K562 (cell line): Measurements from ENCODE around the gene LRMDA. TPM values are rescaled to one million over a fixed set of nuclear protein-coding genes. Genes with fewer than 3 reads are reported as not detected.

Experiments used
- ATAC-seq: fragments of 200-7000 bp; cut with Tn5 transposase; 3 replicates; pipeline ENCODE4 v1.9.1; 2020; ENCODE audit warnings: moderate library complexity
- BruUV-seq: library from RNA; stranded (reverse); fragments of 400-500 nt; replicated peaks from 2 replicates; lab custom pipeline; 2021; lab: Mats Ljungman, UMichigan
- CTCF ChIA-PET: fragments of 300-600 bp; formaldehyde crosslinking; extraction: SDS; loops from one replicate; lab custom pipeline; 2021; ENCODE audit warnings: low intra/inter-chr PET ratio; lab: Yijun Ruan, JAX
- POLR2A ChIA-PET: fragments of 300-600, 350-650 bp; sonication (Branson Sonifier 250); formaldehyde crosslinking; extraction: SDS; loops from one replicate; lab custom pipeline; 2021; ENCODE audit warnings: antibody characterized with exemption, inconsistent platforms; lab: Yijun Ruan, JAX
- DNase-seq, 4 experiments: peaks; one replicate each; pipeline versions ENCODE4 v3.0.0 to v3.0.0-alpha.2; 2011 to 2018; ENCODE audit warnings: low spot score in 3 of 4, mixed read lengths in 3 of 4; ENCODE audit errors: extremely low read depth in 1 of 4
- FAIRE-seq: peaks from 2 replicates; lab custom pipeline; 2011; peaks lifted over from hg19 to GRCh38; lab: Jason Lieb, UNC
- H2AFZ ChIP-seq: 2 replicates; pipeline ENCODE4 v1.6.0; 2011; ENCODE audit warnings: low read depth, low read length, control low read depth, inconsistent platforms
- H3K27ac ChIP-seq: fragments of 200-600 bp; 3 replicates; pipeline ENCODE4 v1.8.0; 2011; ENCODE audit warnings: low read depth, mild to moderate bottlenecking, control low read depth, inconsistent platforms, low read length, moderate library complexity, mixed read lengths; ENCODE audit errors: extremely low read depth
- H3K27me3 ChIP-seq, 2 experiments: fragments of 300-600 bp in 1 of 2; 2 replicates in 1 of 2; 3 replicates in 1 of 2; pipeline versions ENCODE4 v1.6.0 to v1.8.0; 2011; ENCODE audit warnings: inconsistent platforms in 2 of 2, low read length in 2 of 2, mild to moderate bottlenecking in 1 of 2, mixed read lengths in 1 of 2, moderate library complexity in 1 of 2; ENCODE audit not compliant: control insufficient read depth in 2 of 2, insufficient read depth in 2 of 2
- H3K36me3 ChIP-seq: fragments of 300-600 bp; 3 replicates; pipeline ENCODE4 v1.8.0; 2011; ENCODE audit warnings: mild to moderate bottlenecking, low read length, inconsistent platforms; ENCODE audit not compliant: control insufficient read depth, insufficient read depth
- H3K4me1 ChIP-seq, 2 experiments: fragments of 200-600 bp in 1 of 2; replicated peaks in 1 of 2; 2 replicates in 1 of 2; 3 replicates in 1 of 2; pipeline versions ENCODE4 v1.5.1 to v1.8.0; 2011; ENCODE audit warnings: inconsistent platforms in 2 of 2, low read length in 2 of 2, mild to moderate bottlenecking in 1 of 2, mixed read lengths in 1 of 2, moderate library complexity in 1 of 2; ENCODE audit not compliant: control insufficient read depth in 2 of 2, insufficient read depth in 2 of 2
- H3K4me2 ChIP-seq: 2 replicates; pipeline ENCODE4 v1.6.1; 2011; ENCODE audit warnings: low read length, control low read depth, inconsistent platforms, mixed read lengths; ENCODE audit not compliant: insufficient read depth
- H3K4me3 ChIP-seq: fragments of 200-600 bp; sonication (generic), shearing (Covaris generic); 2 replicates; pipeline ENCODE4 v1.5.1; 2016; ENCODE audit warnings: control low read depth, inconsistent platforms
- H3K79me2 ChIP-seq: fragments of 200-600 bp; 3 replicates; pipeline ENCODE4 v1.8.0; 2011; ENCODE audit warnings: low read length, inconsistent platforms; ENCODE audit not compliant: control insufficient read depth, insufficient read depth
- H3K9ac ChIP-seq, 2 experiments: 2 replicates each; pipeline versions ENCODE4 v1.6.0 to v1.6.1; 2011; ENCODE audit warnings: low read depth in 2 of 2, low read length in 2 of 2, control low read depth in 1 of 2, inconsistent platforms in 1 of 2, mild to moderate bottlenecking in 1 of 2, mixed read lengths in 1 of 2; ENCODE audit not compliant: insufficient read depth in 1 of 2
- H3K9me1 ChIP-seq: one replicate; pipeline ENCODE4 v1.6.0; 2011; ENCODE audit warnings: inconsistent platforms, mild to moderate bottlenecking, low read length, moderate library complexity; ENCODE audit not compliant: control insufficient read depth, insufficient read depth
- H3K9me3 ChIP-seq: replicated peaks from 2 replicates; pipeline ENCODE4 v1.5.1; 2011; ENCODE audit warnings: low read depth, low read length, inconsistent platforms; ENCODE audit not compliant: control insufficient read depth, insufficient read depth
- H4K20me1 ChIP-seq: replicated peaks from 2 replicates; pipeline ENCODE4 v1.6.1; 2011; ENCODE audit warnings: low read length, inconsistent platforms, mixed read lengths; ENCODE audit not compliant: control insufficient read depth, insufficient read depth
- ATF4 ChIP-seq: fragments of 450-650 bp; formaldehyde crosslinking; IDR thresholded peaks from 2 replicates; pipeline ENCODE4 v1.4.0; 2022; ENCODE audit warnings: mild to moderate bottlenecking, moderate library complexity
- CREM ChIP-seq: IDR thresholded peaks from 2 replicates; pipeline ENCODE4 v1.6.1; 2014; ENCODE audit warnings: antibody characterized with exemption, low read depth
- E2F8 ChIP-seq: fragments of 450-650 bp; IDR thresholded peaks from 2 replicates; pipeline ENCODE4 v1.7.1; 2018; ENCODE audit warnings: mild to moderate bottlenecking, low read depth; ENCODE audit not compliant: partially characterized antibody
- MEF2A ChIP-seq: IDR thresholded peaks from 2 replicates; pipeline ENCODE4 v1.6.1; 2011; ENCODE audit warnings: low read depth, mild to moderate bottlenecking, low read length, moderate library complexity; ENCODE audit not compliant: control insufficient read depth
- MLLT1 ChIP-seq, 2 experiments: fragments of 450-650 bp; IDR thresholded peaks; 2 replicates each; pipeline ENCODE4 v1.6.1; 2016
- POU5F1 ChIP-seq: fragments of 150-350 bp; IDR thresholded peaks from 2 replicates; pipeline ENCODE4 v1.6.1; 2014; ENCODE audit warnings: borderline replicate concordance, low read length, low read depth, mild to moderate bottlenecking; ENCODE audit not compliant: partially characterized antibody
- UBTF ChIP-seq, 2 experiments: IDR thresholded peaks; 2 replicates each; pipeline ENCODE4 v1.6.1; 2012; ENCODE audit warnings: improper control_type of control experiment in 2 of 2, low read depth in 2 of 2, low read length in 2 of 2, borderline replicate concordance in 1 of 2
- ZNF518B ChIP-seq: fragments of 250-450 bp; sonication (Bioruptor Pico); IDR thresholded peaks from 2 replicates; pipeline ENCODE4 v1.5.0; 2021; ENCODE audit warnings: mild to moderate bottlenecking, moderate library complexity
- WGBS: fragments of 100-300 bp; shearing (Covaris generic); methylation state at CpG from one replicate; pipeline ENCODE4 v1.1.6; 2016; ENCODE audit warnings: low coverage, mixed read lengths; ENCODE audit not compliant: insufficient coverage; ENCODE audit errors: missing lambda C conversion rate; 5-methylcytosine and 5-hydroxymethylcytosine counted together
- in situ Hi-C: fragments of 300-500 bp; cut with MboI; formaldehyde crosslinking; loops from 4 replicates; pipeline ENCODE4 v1.15.0; 2018; ENCODE audit warnings: inconsistent platforms, mixed read lengths
- intact Hi-C: fragments of 100-400 bp; cut with micrococcal nuclease; formaldehyde crosslinking; loops from 2 replicates; pipeline ENCODE4 v1.14.2; 2022
- polyA plus RNA-seq, 8 experiments: library from polyadenylated mRNA; depleted of rRNA in 4 of 8; stranded (reverse) in 5 of 8; unstranded in 3 of 8; fragments of >200 nt; fragmentation: Nextera tagmentation in 2 of 8; fragmentation: Illumina TruSeq in 1 of 8; extraction: Ambion mirVana in 2 of 8; extraction: Trizol in 1 of 8; gene quantifications; 2 replicates each; pipeline versions ENCODE4 v1.2.1 to v1.2.3, GENCODE V29; 2011 to 2014; ENCODE audit warnings: inconsistent platforms in 1 of 8, missing spikeins in 1 of 8
- total RNA-seq, 7 experiments: library from RNA; depleted of rRNA in 6 of 7; stranded (reverse); fragments of >200 nt in 6 of 7; fragmentation: Illumina TruSeq in 2 of 7; extraction: Trizol in 2 of 7; gene quantifications; 2 replicates each; pipeline versions ENCODE4 v1.2.1 to v1.2.3, GENCODE V29; 2011 to 2021; ENCODE audit warnings: low replicate concordance in 1 of 7

The LRMDA gene
- total and polyA plus RNA-seq, 9 of the 15 experiments (the other 6 are each of a cell fraction or from before 2014, with no cell fraction given), result 0.25 TPM; not detected in 8

- CTCF ChIA-PET, result no interaction called here
- Histone ChIP-seq H3K4me1 (no peaks in the 10 kb centered on the region), H4K20me1 (no peaks in the 10 kb centered on the region; the same call in 1 of the 2 replicates), H3K4me2 (no peak overlapping the region), H3K27ac (no peak overlapping the region), H3K9ac (no peak overlapping the region), H3K79me2 (no peaks in the 10 kb centered on the region), H3K9me3 (no peaks in the 10 kb centered on the region), H3K27me3 (peaks cover 2 to 19% of the 10 kb centered on the region in 2 experiments; a peak in 3 of 5 replicates), H3K36me3 (no peaks in the 10 kb centered on the region), H3K4me3 (no peak overlapping the region), H3K9me1 (no peaks in the 10 kb centered on the region), H2AFZ (no peak overlapping the region)
- in situ Hi-C loops (no loop called here), intact Hi-C loops (no loop called here)
- ATAC-seq, result no peak
- DNase-seq, result no peak
- 2% methylated on average over 3 of the region's 3 CpGs for whole genome bisulfite sequencing
- POLR2A ChIA-PET, result no interaction called here
- no peak for FAIRE-seq
- BruUV-seq, result no TSS peak
- TF ChIP-seq MEF2A (no peak), UBTF (IDR thresholded peaks at IDR 0.05; ENCODE audit: borderline replicate concordance in 1 of 2, low read depth in 2 of 2, low read length in 2 of 2) (no peak), POU5F1 (no peak), MLLT1 (IDR thresholded peaks at IDR 0.05) (no peak), CREM (no peak), E2F8 (no peak), ATF4 (CRISPR knock-in tag) (no peak), ZNF518B (no peak)
These were observed 579.3 kb downstream of the LRMDA start for GRCh38 chr10:76010703-76011102.
